ENCODE data around the gene SLC29A3. TPM values are rescaled to one million over a fixed set of nuclear protein-coding genes. Genes with fewer than 3 reads are reported as not detected.

The SLC29A3 gene
- total RNA-seq, 1 donor from 2014 or later = 0.58 TPM

- no peak overlapping the region for H3K4me3 ChIP-seq (ENCODE audit: low read depth, low read length)
- TF ChIP-seq, protein P1, sequence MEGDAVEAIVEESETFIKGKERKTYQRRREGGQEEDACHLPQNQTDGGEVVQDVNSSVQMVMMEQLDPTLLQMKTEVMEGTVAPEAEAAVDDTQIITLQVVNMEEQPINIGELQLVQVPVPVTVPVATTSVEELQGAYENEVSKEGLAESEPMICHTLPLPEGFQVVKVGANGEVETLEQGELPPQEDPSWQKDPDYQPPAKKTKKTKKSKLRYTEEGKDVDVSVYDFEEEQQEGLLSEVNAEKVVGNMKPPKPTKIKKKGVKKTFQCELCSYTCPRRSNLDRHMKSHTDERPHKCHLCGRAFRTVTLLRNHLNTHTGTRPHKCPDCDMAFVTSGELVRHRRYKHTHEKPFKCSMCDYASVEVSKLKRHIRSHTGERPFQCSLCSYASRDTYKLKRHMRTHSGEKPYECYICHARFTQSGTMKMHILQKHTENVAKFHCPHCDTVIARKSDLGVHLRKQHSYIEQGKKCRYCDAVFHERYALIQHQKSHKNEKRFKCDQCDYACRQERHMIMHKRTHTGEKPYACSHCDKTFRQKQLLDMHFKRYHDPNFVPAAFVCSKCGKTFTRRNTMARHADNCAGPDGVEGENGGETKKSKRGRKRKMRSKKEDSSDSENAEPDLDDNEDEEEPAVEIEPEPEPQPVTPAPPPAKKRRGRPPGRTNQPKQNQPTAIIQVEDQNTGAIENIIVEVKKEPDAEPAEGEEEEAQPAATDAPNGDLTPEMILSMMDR (conservative IDR thresholded peaks at IDR 0.05; ENCODE audit: low read depth, low read length) = no peak
- no peak for DNase-seq (ENCODE audit: low read depth)
Observed at GRCh38 chr10:71390461-71390835, 71.4 kb downstream of the SLC29A3 start.

GRCh38 chr10:71390921-71391690 lies 72.0 kb downstream of the SLC29A3 start:
- no peak for DNase-seq (ENCODE audit: low read depth)
- no peak overlapping the region for H3K4me3 ChIP-seq (ENCODE audit: low read depth, low read length)
- TF ChIP-seq, protein P1 (conservative IDR thresholded peaks at IDR 0.05; ENCODE audit: low read depth, low read length) = no peak

DNA sequence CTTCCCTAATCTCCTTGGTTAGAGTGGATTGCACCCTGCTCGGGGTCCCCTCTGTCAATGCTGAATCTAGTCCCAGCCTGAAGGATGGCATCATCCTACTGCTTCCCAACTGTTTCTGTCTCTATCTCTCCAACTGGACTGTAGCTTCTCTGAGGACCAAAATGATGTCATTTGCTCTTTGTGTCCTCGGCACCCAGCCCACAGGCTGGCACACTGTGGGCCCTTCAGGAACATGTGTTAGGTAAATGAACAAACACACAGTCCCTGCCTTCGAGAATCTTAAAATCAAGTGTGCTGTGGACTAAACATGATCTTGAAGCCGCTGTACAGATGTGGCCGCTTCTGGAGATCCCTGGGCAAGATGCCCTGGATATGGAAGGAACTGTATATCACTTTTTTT lies 72.6 kb downstream of the SLC29A3 start:
- TF ChIP-seq, protein P1 (conservative IDR thresholded peaks at IDR 0.05; ENCODE audit: low read depth, low read length) = no peak
- no peak for DNase-seq (ENCODE audit: low read depth)
- no peak overlapping the region for H3K4me3 ChIP-seq (ENCODE audit: low read depth, low read length)

GRCh38 chr10:71392292-71392691 lies 73.2 kb downstream of the SLC29A3 start:
- DNase-seq (ENCODE audit: low read depth) = no peak
- TF ChIP-seq, protein P1 (conservative IDR thresholded peaks at IDR 0.05; ENCODE audit: low read depth, low read length) = no peak
- H3K4me3 ChIP-seq (ENCODE audit: low read depth, low read length) = no peak overlapping the region

DNA sequence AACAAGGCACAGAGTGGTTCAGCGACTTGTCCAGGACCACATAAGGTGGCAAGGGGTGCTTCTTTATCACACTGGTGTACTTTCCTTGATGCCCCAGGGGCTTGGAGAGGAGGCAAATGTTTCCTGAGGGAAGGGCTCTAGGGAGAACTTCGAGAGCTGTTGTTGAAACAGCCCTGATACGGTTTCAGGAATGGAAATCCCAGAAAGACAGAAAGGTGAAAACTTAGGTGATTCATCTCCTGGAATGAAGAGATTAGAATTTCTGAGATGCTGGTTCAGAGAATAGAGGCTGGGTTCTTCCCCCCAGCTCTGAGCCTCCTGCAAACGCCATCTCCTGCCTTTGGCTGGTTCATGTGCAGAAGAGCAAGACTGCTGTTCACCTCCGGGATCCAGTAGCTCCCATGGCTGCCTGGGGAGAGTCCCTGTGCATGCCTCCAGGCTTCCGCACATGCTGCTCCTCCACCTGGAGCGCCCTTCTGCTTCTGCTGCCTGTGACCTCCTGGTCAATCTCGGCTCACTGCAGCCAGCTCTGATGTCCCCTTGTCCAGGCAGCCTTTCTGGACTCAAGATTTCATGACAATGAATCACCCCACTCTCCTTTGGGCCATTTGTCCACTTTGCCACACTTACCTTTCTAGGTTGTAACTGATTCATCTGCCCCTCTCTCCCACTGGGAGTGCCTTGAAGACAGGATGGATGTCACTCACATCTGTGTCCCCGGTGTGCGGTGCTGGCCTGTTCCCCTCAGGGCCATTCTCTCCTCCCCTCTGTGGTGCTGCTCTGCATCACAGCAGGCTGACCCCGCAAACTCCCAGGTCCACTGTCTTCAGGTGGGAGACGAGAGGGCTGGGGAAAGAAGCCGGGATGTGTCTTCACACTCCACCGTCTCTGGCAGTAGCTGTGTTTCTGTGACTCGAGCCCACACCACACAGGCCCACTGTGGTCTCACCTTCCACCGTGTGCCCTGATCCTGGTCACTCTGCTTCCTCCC lies 74.0 kb downstream of the SLC29A3 start:
- H3K4me3 ChIP-seq (ENCODE audit: low read depth, low read length) = no peak overlapping the region
- DNase-seq (ENCODE audit: low read depth) = no peak
- TF ChIP-seq, protein P1 (conservative IDR thresholded peaks at IDR 0.05; ENCODE audit: low read depth, low read length) = no peak

DNA sequence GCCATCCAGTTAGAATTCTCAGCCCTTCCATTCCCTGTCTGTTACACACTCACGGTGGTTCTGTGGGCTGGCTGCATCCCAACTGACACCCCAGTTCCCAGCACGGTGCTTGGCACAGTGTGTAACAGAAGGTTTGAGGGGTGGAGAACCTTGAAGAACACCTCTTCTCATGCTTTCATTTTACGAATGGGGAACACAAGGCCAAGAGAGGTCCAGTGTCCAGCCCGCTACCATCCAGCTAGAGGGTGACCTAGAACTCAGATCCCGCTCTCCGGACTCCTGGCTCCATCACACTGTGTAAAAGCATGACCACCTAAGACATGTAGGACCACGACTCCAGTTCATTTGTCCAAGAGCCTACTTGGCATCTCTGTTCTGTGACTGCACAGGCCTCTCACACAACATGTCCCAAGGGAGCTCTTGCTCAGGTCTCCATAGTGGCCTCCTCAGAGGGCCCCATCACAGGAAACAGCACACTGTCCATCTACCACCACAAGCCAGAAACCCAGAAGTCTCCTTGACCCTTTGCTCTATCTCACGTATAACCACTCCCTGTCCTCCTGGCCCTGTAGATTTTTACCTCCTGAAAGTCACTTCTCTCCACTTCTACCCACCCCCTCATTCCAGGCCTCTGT lies 74.9 kb downstream of the SLC29A3 start:
- no peak for DNase-seq (ENCODE audit: low read depth)
- no peak overlapping the region for H3K4me3 ChIP-seq (ENCODE audit: low read depth, low read length)
- TF ChIP-seq, protein P1 (conservative IDR thresholded peaks at IDR 0.05; ENCODE audit: low read depth, low read length) = no peak

Data from epithelial cell of proximal tubule (primary cell).